ENCODE results near the gene STK39.

The STK39 gene

GRCh38 chr2:168157926-168158325 is 89.5 kb downstream of the STK39 start:
- DNase-seq (ENCODE audit: low read depth), result no peak

GRCh38 chr2:168157070-168157469 is 90.3 kb downstream of the STK39 start:
- DNase-seq (ENCODE audit: low read depth), result no peak

GRCh38 chr2:168156661-168157060 is 90.7 kb downstream of the STK39 start:
- no peak for DNase-seq (ENCODE audit: low read depth)

GRCh38 chr2:168155680-168156079 is 91.7 kb downstream of the STK39 start:
- DNase-seq (ENCODE audit: low read depth), result no peak

- DNase-seq (ENCODE audit: low read depth), result no peak
Measured at GRCh38 chr2:168155046-168155445, 92.3 kb downstream of the STK39 start.

GRCh38 chr2:168152902-168153530 is 94.4 kb downstream of the STK39 start:
- DNase-seq (ENCODE audit: low read depth), result no peak

- DNase-seq (ENCODE audit: low read depth), result no peak
Measured at GRCh38 chr2:168149986-168150385, 97.4 kb downstream of the STK39 start.

- no peak for DNase-seq (ENCODE audit: low read depth)
Measured at GRCh38 chr2:168149150-168149974, 98.0 kb downstream of the STK39 start.

GRCh38 chr2:168147830-168148794 is 99.3 kb downstream of the STK39 start:
- DNase-seq (ENCODE audit: low read depth), result no peak

- no peak for DNase-seq (ENCODE audit: low read depth)
Measured at GRCh38 chr2:168146892-168147810, 100.2 kb downstream of the STK39 start.

- no peak for DNase-seq (ENCODE audit: low read depth)
Measured at GRCh38 chr2:168145426-168146310, 101.7 kb downstream of the STK39 start.

- DNase-seq (ENCODE audit: low read depth), result no peak
Measured at GRCh38 chr2:168145011-168145410, 102.4 kb downstream of the STK39 start.

- no peak for DNase-seq (ENCODE audit: low read depth)
Measured at GRCh38 chr2:168143813-168144212, 103.6 kb downstream of the STK39 start.

- DNase-seq (ENCODE audit: low read depth), result no peak
Measured at GRCh38 chr2:168140892-168141291, 106.5 kb downstream of the STK39 start.

- DNase-seq (ENCODE audit: low read depth), result no peak
Measured at GRCh38 chr2:168139852-168140251, 107.5 kb downstream of the STK39 start.

- no peak for DNase-seq (ENCODE audit: low read depth)
Measured at GRCh38 chr2:168138901-168139300, 108.5 kb downstream of the STK39 start.

GRCh38 chr2:168138374-168138773 is 109.0 kb downstream of the STK39 start:
- DNase-seq (ENCODE audit: low read depth), result no peak

GRCh38 chr2:168137510-168138180 is 109.8 kb downstream of the STK39 start:
- DNase-seq (ENCODE audit: low read depth), result no peak

- DNase-seq (ENCODE audit: low read depth), result no peak
Measured at GRCh38 chr2:168136392-168136977, 110.9 kb downstream of the STK39 start.
